Measurements from ENCODE around the gene ALK.

GRCh38 chr2:29921560-29921915 lies at the start of gene ALK:
- TF ChIP-seq CTCF (IDR thresholded peaks at IDR 0.05) (no peak), EZH2 (IDR thresholded peaks at IDR 0.05; ENCODE audit: borderline replicate concordance, insufficient read depth, low read depth, low read length, poor library complexity, severe bottlenecking) (no peak)
